HTR-8/SVneo (cell line): ENCODE results near the gene HECA.
"Not testable (repeated sequence)": the region's sequence is repeated elsewhere in the genome, so short reads cannot be mapped to it uniquely, and the experiment has no call there.

Source experiments
- DNase-seq: peaks from one replicate; pipeline ENCODE4 v3.0.0; 2011; ENCODE audit warnings: low spot score, mixed read lengths; ENCODE audit not compliant: insufficient read length
- FAIRE-seq: peaks from 2 replicates; lab custom pipeline; 2011; peaks lifted over from hg19 to GRCh38; lab: Jason Lieb, UNC

HECA gene

GRCh38 chr6:139157086-139157485 is 22.2 kb downstream of the HECA start:
- not testable (repeated sequence) for FAIRE-seq, DNase-seq

GRCh38 chr6:139159016-139159415 is 24.1 kb downstream of the HECA start:
- no peak for FAIRE-seq

GRCh38 chr6:139161169-139161568 is 26.3 kb downstream of the HECA start:
- FAIRE-seq, result no peak
- no peak for DNase-seq

More at GRCh38 chr6:139159016-139159415, 24.1 kb downstream of the HECA start:
- DNase-seq, result no peak

- DNase-seq (no peak), FAIRE-seq (no peak)
Measured at GRCh38 chr6:139161817-139162284, 27.0 kb downstream of the HECA start.

GRCh38 chr6:139164001-139164400 is 29.1 kb downstream of the HECA start:
- FAIRE-seq (no peak), DNase-seq (no peak)

- DNase-seq (no peak), FAIRE-seq (no peak)
Measured at GRCh38 chr6:139165324-139165723, 30.4 kb downstream of the HECA start.

GRCh38 chr6:139166238-139166955 is 31.5 kb downstream of the HECA start:
- FAIRE-seq (no peak), DNase-seq (no peak)

GRCh38 chr6:139166956-139167313 is 32.1 kb downstream of the HECA start:
- DNase-seq, result no peak
- FAIRE-seq, result no peak

GRCh38 chr6:139172151-139172550 is 37.3 kb downstream of the HECA start:
- FAIRE-seq, result no peak
- DNase-seq, result no peak

- no peak for FAIRE-seq
- no peak for DNase-seq
Measured at GRCh38 chr6:139172567-139172966, 37.7 kb downstream of the HECA start.

- no peak for DNase-seq
- no peak for FAIRE-seq
Measured at GRCh38 chr6:139173172-139173571, 38.3 kb downstream of the HECA start.

- no peak for FAIRE-seq
- no peak for DNase-seq
Measured at GRCh38 chr6:139173822-139174221, 38.9 kb downstream of the HECA start.

- no peak for FAIRE-seq
- no peak for DNase-seq
Measured at GRCh38 chr6:139174961-139175360, 40.1 kb downstream of the HECA start.

GRCh38 chr6:139175389-139175948 is 40.6 kb downstream of the HECA start:
- DNase-seq (no peak), FAIRE-seq (no peak)

- FAIRE-seq (no peak), DNase-seq (no peak)
Measured at GRCh38 chr6:139181236-139181635, 46.4 kb downstream of the HECA start.

- DNase-seq (no peak), FAIRE-seq (no peak)
Measured at GRCh38 chr6:139184047-139184446, 49.2 kb downstream of the HECA start.

- FAIRE-seq (no peak), DNase-seq (no peak)
Measured at GRCh38 chr6:139184459-139184858, 49.6 kb downstream of the HECA start.

- DNase-seq (no peak), FAIRE-seq (no peak)
Measured at GRCh38 chr6:139186242-139186641, 51.4 kb downstream of the HECA start.

GRCh38 chr6:139186692-139187091 is 51.8 kb downstream of the HECA start:
- DNase-seq, result no peak
- no peak for FAIRE-seq

GRCh38 chr6:139187489-139187888 is 52.6 kb downstream of the HECA start:
- FAIRE-seq (no peak), DNase-seq (no peak)

GRCh38 chr6:139189665-139190064 is 54.8 kb downstream of the HECA start:
- no peak for FAIRE-seq
- DNase-seq, result no peak

GRCh38 chr6:139194740-139195139 is 59.9 kb downstream of the HECA start:
- no peak for DNase-seq
- FAIRE-seq, result no peak
